GM21528 (cell line): ENCODE measurements around the gene DUSP9.
"Not testable (repeated sequence)": the region's sequence is repeated elsewhere in the genome, so short reads cannot be mapped to it uniquely, and the experiment has no call there.

Experiments used
- ATAC-seq: cut with Tn5 transposase; IDR thresholded peaks from one replicate; pipeline ENCODE4 v1.9.1; 2021; ENCODE audit warnings: mild to moderate bottlenecking, moderate library complexity; ENCODE audit not compliant: unreplicated experiment, low FRiP score

Gene DUSP9

DNA sequence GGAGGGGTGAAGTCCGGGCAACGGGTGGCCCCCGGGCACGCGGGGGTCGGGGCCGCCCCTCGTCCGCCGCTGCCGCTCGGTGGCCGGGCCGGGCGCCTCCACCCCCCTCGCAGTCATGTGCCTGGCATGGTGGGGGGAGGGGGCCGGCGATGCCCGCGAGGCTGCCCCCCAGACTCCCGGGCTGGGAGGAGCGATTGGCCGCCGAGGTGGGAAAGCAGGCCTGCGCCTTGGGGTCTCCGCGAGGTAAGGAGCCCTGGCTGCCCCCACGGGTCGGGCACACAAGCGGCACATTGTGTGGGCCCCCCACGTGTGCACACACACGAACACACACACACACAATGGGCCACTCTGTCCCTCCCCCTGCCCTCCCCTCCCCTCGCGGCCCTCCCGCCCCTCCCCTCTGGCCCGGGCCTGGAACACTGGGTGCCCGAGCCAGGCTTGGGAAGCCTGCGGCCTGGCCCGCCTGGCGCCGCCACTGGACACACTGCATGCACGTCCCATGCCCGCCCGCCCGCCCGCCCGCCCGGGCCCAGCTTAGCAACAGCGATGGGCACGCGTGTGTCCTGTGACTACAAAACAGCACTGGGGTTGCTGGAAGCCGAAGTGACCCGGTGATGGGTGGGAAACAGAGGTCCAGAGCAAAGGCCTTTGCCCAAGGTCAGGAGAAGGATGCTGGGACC, 42.0 kb downstream of the DUSP9 start:
- no peak for ATAC-seq

DNA sequence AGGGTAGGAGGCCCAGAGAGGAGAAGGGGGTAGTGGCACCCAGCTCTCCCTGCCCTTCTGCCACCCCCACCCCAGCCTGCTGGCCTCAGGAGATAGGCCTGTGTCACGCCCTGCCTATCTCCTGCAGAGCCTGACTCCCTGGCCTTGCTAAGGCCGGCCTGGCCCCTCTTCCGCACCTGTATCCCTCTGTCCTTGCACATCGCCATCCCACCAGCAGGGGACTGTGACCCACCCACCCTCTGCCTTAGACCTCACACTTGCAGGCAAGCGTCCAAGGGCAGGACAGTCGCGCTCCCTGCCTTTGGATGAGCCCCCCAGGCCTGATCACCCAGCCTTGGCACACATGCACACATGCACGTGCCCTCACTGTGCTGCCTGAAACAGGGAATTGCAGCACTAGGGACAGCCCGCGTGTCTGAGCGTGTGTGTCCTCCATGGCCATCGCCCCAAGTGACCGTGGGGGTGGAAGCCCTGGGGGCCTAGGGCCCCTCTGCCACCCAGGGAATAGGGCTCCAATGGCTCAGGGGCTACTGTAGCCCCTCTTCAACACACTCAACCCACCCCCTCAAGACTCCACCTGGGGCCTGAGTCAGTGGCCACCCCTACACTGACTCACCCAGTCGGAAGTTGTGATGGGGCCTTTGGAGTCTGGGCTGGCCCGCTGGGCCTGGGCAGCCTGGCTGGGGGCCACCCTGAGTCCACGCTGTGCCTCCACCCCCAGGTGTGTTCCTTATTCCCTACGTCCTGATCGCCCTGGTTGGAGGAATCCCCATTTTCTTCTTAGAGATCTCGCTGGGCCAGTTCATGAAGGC, 42.9 kb downstream of the DUSP9 start:
- ATAC-seq: no peak

DNA sequence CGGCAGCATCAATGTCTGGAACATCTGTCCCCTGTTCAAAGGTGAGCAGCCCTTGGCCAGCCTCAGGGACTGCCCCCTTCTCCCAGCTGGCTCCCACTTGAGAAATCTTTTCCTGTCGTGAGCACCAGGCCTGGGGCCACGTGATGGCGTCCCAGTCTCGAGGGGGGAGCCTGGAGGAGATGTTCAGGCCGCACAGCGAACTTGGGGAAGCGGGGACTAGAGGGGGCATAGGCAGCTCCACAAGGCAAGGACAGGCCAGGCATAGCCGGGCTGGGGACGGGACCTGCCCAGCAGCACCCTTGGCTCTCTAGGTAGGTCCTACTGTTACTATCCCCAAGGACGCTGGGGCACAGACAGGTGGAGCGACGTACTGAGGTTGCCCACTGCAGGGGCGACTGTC, 43.5 kb downstream of the DUSP9 start:
- no peak for ATAC-seq

- not testable (repeated sequence) for ATAC-seq
These were observed 44.2 kb downstream of the DUSP9 start for GRCh38 chrX:153691032-153691827.

- ATAC-seq: no peak
These were observed 45.0 kb downstream of the DUSP9 start for GRCh38 chrX:153692003-153692402.

- ATAC-seq: no peak
These were observed 45.7 kb downstream of the DUSP9 start for GRCh38 chrX:153692611-153693156.

DNA sequence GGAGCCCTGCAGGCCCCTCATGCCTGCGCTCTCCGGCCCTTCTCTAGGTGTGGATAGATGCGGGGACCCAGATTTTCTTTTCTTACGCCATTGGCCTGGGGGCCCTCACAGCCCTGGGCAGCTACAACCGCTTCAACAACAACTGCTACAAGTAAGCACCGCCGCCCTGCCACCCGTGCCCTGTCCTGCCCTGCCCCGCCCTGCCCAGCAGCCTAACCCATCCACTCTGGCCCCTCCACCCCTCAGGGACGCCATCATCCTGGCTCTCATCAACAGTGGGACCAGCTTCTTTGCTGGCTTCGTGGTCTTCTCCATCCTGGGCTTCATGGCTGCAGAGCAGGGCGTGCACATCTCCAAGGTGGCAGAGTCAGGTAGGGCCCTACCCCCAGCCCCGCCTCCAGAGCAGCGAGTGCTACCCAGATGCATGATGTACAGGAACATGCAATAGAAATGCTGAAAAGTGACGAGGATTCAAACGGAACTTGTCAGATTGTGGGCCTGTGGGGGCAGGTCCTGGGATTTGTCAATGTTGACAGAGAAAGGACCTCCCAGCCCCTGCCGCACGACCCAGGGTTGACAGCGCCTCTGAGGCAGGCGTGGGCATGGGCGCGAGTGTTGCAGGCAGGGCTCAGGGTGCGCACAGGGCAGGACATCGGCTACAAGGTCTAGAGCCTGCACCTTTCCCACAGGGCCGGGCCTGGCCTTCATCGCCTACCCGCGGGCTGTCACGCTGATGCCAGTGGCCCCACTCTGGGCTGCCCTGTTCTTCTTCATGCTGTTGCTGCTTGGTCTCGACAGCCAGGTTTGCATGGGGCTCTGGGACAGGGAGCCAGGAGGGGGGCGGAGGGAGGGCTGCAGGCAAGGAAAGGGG, 46.4 kb downstream of the DUSP9 start:
- no peak for ATAC-seq

GRCh38 chrX:153694256-153694655, 47.3 kb downstream of the DUSP9 start:
- ATAC-seq: not testable (repeated sequence)

DNA sequence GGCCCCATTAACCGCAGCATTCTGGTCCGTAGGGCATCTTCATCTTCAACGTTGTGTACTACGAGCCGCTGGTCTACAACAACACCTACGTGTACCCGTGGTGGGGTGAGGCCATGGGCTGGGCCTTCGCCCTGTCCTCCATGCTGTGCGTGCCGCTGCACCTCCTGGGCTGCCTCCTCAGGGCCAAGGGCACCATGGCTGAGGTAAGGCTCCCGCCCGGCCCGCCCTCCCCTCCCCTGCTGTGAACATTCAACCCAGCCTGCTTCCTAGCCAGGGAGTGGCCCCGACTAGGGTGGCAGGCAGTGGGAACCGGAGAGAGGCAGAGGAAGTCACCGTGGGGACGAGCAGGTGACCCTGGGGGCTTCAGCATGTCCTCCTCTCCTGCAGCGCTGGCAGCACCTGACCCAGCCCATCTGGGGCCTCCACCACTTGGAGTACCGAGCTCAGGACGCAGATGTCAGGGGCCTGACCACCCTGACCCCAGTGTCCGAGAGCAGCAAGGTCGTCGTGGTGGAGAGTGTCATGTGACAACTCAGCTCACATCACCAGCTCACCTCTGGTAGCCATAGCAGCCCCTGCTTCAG, 47.8 kb downstream of the DUSP9 start:
- ATAC-seq: no peak

GRCh38 chrX:153696100-153696499, 49.1 kb downstream of the DUSP9 start:
- ATAC-seq: no peak

DNA sequence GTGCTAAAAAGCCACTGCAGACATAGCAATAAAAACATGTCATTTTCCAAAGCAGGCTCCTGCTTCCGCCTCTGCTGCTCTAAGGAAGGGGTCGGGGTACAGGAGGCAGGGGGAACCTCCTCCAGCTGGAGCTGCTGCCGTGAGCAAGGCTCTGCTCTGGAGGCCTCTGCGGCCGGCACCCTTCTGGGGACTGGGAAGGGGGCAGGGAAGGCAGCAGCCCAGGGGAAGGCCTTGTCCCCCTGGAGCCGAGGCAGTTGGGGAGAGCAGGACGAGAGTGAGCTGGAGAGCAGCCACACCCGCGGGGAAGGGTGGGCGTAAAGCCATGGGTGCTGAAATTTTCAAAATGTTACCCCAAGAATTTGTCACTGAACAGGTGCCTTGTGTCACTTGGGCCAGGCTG, 49.5 kb downstream of the DUSP9 start:
- not testable (repeated sequence) for ATAC-seq

DNA sequence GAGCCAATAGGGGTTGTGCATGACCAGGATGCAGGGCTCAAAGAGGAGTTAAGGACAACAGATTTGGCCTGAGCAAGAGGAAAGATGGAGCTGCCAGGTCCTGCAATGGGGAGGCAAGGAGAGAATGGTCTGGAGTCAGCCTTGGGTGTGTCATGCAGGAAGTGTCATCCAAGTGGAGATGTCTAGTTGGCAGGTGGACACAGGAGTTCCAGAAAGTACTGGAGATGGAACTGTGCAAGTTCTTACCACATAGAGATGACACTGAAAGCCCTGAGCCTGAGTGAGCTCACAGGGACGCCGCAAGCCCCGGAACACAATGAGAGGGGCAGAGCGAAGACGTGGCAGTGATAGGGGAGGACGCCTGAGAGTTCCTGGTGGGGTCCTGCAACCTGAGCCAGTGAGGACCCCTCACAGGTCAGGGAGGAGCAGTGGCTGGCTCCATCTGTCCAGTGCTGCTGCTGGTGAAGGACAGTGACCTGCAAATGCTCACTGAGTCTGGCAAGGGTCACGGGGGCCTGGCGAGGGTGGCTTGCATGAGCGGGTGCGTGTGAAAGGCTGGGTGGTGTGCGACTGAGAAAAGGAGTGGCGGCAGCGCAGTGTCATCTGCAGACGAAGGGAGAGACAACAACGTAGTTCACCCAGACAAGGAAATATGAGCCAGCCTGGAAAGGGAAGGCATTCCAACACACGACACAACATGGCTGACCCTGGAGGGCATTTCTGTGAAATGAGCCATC, 50.2 kb downstream of the DUSP9 start:
- ATAC-seq: not testable (repeated sequence)

GRCh38 chrX:153697924-153698865, 51.2 kb downstream of the DUSP9 start:
- no peak for ATAC-seq

DNA sequence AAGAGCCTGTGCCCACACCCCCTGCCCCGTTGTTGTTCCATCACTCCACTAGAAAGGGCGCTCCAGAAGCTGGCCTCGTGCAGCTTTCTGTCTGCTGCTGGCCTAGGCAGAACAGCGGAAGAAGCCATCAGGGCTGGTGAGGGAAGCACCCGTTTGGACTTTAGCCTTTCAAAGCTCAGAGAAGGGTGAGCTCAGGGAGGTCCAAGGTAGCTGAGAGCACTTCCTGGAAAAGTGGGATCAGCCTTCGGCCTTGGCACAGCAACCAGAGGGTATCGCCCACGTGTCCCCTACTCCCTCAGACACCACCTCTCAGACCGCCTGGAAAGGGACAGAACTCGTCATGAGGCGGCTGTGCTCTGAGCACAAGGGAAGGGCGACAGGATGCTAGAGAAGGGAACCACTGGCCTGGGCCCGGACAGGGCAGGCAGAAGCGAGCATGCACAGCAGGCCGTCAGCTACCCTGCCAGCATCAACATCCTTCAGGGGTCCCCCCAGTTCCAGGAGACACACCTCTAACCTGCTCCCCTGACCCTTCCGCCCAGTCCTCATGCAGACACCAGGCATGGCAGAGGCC, 52.3 kb downstream of the DUSP9 start:
- not testable (repeated sequence) for ATAC-seq

DNA sequence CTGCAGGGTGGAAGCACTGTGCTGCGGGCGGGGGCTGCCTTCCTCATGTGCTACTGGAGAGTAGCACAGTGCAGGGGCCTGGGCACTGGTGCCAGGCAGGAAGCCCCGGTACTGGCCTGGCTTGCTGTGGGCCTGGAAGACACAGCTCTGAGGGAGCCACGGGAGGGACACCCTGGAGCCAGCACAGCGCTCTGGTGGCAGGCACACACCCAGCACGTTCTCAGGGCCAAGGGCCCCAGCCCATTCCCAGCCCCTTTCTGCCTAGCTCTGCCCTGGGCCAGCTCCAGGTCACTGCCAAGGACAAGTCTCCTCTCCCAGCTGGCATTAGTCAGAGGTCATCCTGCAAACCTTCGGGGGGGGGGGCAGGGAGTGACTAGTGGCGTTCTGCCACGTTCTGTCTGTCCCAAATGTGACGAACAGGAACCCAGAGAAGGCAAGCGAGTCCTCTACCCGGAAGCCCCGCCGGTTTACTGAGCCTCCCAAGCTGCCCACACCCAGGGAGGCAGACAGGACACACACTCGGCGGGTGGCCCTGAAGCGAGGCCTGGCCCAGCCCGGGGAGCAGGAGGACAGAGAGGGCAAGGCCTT, 52.9 kb downstream of the DUSP9 start:
- ATAC-seq: not testable (repeated sequence)

- no peak for ATAC-seq
These were observed 53.5 kb downstream of the DUSP9 start for GRCh38 chrX:153700376-153700945.
